Measurements from ENCODE around the gene LSM12.

Gene LSM12

DNA sequence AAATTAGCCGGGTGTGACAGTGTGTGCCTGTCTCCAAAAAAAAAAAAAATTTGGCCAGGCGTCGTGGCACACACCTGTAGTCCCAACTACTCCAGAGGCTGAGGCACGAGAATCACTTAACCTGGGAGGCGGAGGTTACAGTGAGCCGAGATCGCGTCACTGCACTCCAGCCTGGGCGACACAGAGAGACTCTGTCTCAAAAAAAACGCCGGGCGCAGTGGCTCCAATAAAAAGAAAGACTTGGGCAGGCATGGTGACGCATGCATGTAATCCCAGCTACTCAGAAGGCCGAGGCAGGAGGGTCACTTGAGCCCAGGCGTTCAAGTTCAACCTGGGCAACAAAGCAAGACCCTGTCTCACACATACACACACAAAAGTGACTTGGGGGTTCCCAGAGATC, 3.6 kb downstream of the LSM12 start:
- no peak overlapping the region for H3K4me3 ChIP-seq (ENCODE audit: low read depth, low read length)
- no peak overlapping the region for H3K27ac ChIP-seq (ENCODE audit: extremely low read depth, low read depth, low read length)
- ChIA-PET POLR2A (interaction anchor here (0.7 kb wide), 1 partner anchor 8 kb away, joined by 4 read pairs; no protein-coding TSS in a partner anchor), CTCF (interaction anchor here (0.9 to 1.7 kb wide), 3 partner anchors 21 to 53 kb away, joined by 3 to 12 read pairs (median 4); no protein-coding TSS in a partner anchor)
- peaks cover 55 to 62% of the 10 kb centered on the region in 2 experiments for H3K36me3 ChIP-seq (ENCODE audit: control insufficient read depth in 2 of 2, insufficient read depth in 1 of 2, low read length in 2 of 2)
- no peaks in the 10 kb centered on the region for H3K4me1 ChIP-seq (ENCODE audit: control insufficient read depth, insufficient read depth, low read length)
- no peaks in the 10 kb centered on the region for H3K9me3 ChIP-seq (ENCODE audit: control insufficient read depth, insufficient read depth, low read depth, low read length)
- TF ChIP-seq HIC1 (tag by site-specific recombination; IDR thresholded peaks at IDR 0.05) (no peak), ZNF324 (tag by site-specific recombination; IDR thresholded peaks at IDR 0.05) (no peak), PBX3 (CRISPR knock-in tag; IDR thresholded peaks at IDR 0.05) (no peak), ZNF76 (tag by site-specific recombination; IDR thresholded peaks at IDR 0.05; ENCODE audit: borderline replicate concordance, low read depth) (no peak), ZNF776 (tag by site-specific recombination; IDR thresholded peaks at IDR 0.05; ENCODE audit: borderline replicate concordance) (no peak), ZSCAN23 (tag by site-specific recombination; IDR thresholded peaks at IDR 0.05) (no peak), REST (tag by site-specific recombination; IDR thresholded peaks at IDR 0.05) (no peak), ZNF362 (tag by site-specific recombination; IDR thresholded peaks at IDR 0.05) (no peak), PRDM2 (tag by site-specific recombination; IDR thresholded peaks at IDR 0.05; ENCODE audit: borderline replicate concordance) (no peak), KLF1 (tag by site-specific recombination; IDR thresholded peaks at IDR 0.05) (no peak), ZNF433 (tag by site-specific recombination; IDR thresholded peaks at IDR 0.05; ENCODE audit: low read depth) (no peak)

Measured in HEK293 (cell line).